ENCODE data around the gene MGRN1.

Gene MGRN1

DNA sequence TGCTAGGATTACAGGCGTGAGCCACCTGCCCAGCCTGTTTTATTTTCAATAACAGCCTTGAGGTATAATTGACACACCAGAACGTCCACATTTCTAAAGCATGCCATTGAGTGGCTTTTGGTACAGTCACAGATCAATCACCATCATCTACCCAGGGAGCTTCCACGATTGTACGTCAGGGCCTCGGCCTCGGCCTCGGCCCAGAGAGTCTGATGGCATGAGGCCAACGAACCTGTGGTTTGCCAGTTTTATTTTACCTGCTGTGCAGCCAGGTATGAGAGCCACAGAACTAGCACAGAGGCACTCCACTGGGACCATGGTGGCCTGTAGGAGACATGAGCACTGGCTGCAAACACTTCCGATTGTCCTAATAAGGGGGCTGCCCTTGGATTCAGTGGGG is 18.3 kb upstream of the MGRN1 start:
- DNase-seq, result no peak

DNA sequence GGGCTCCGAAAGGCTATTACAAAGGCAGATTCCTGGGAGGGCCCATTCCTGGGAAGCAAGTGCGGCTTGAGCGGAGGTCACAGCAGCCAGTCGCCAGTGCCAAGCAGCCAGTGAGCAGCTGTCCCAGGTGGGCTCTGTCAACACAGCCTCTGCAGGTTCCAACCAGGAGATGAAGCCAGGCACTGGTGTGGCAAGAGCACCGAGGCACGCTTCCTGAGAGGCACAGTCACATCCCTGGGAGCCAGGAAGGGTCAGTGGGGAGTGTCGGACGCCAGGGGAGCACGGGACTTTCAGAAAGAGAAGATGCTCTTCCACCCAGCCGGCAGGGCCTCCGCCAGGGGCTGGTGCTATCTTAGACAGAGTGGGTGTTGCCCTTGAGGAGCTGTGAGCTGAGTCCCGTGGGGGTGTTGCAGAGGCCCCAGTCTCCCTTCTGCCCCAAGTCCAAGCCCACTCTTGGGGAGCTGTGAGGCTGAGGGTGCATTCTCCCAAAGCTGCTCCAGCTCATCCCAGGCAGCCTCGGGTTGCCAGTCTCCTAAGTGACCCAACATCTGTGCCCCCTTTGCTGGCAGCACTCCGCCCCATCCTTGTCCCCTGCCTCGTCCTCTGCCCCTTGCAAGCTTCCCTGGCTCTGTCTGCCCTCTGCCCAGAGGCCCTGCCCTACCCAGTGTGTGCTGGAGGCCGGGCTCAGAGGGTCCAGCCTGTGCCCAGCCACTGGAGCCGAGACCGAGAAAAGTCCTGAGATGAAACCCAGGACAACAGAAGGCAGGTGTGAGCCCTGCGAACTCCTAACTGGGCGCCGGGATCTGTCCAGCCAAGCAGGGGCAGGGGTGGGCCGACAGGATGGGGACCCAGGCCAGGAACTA is 16.6 kb upstream of the MGRN1 start:
- DNase-seq, result no peak

DNA sequence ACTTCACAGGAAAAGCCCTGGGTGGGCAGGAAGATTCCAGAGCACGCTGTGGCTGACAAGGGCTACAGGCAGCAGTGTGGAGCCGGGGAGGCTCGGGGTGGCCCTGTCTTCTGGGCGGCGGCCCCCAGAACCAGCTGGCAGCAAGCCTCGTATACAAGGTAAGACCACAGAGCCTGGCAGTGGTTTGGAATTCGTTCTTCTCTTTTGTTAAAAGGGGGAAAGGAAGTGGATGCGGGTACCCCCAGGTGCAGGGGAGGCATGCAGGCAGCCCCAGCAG is 16.0 kb upstream of the MGRN1 start:
- DNase-seq, result no peak

DNA sequence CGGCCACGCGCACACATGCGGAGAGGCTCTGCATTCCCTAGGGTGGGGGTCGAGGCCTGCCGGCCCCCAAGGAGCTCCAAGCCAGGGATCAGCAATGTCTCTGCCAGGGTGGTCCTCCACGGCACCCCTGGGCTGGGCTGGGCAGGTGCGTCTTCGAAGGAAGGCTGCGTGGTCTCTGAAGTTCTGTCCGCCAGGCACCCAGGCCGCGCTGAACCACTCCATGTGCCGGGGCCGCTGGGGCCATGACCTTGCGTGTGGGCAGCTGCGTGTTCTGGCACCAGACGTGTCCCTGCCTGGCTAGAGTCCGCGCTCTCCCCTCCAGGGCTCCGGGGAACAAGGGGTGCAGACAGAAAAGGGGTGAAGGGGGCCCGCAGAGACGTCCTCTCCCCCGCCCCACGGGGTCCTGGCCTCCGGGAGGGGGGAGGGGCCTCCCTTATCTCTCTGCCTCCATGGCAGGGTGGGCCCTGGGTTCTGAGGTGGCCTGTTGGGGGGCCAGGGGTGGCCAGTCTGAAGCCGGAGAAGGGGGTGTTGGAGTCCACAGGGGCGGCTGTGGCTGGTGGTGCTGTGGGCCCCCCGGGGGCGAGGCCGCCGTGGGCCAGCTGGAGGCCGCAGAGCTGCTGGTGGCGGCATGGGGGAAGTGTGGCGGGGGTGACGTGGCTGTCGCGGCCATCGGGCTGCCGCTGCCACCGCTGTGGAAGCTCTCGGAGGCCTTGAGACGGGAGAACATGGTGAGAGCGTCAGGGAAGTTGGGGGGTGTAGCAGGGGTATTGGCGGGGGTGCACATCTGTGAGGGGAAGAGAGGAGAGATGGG is 15.2 kb upstream of the MGRN1 start:
- DNase-seq, result no peak

DNA sequence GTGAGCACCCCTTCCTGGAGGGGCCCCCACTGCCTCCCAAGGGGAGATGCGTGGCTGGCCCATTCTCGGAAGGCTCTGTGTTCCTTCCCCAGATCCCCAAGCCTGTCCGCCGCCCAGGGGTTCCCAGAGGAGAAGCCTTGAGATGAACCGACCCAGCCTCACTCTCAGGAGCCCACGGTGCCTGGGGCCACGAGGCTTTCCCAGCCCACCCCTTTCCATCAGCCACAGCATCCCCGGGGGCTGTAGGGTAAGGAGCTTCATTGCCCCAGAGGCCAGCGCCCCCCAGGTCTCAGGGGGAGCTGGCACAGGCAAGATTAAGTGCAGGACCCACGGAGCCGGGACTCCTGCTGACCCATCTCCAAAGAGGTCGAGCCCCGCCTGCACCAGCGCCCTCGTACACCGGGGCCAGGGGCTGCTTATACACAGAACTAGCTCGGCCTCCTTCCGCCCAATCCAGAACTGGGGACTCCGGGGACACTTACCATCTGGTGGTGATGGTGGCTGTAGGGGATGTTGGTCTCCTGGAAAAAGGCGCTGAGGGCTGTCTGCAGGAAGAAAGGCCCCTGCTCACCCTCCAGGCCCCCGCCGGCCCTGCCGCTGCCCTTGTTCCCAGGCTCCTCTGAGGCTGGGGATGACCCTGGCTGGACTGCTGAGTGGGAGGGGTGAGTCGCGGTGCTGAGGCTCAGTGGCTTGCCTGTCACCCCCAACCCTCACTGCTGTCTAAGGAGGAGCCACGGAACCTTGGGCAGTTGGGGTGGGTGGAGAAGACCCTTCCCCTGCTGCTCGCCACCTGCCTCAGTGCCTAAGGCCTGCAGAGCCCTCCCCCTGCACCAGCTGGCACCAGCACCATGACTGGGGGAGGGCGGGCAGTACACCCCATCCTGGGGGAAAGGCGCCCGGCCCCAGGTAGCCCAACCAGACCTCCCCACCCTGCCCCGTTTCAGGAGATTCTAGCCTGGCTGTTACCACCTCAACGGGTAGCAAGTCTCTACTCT is 14.3 kb upstream of the MGRN1 start:
- DNase-seq, result peak in 1 of 4 experiments; percentile 11

DNA sequence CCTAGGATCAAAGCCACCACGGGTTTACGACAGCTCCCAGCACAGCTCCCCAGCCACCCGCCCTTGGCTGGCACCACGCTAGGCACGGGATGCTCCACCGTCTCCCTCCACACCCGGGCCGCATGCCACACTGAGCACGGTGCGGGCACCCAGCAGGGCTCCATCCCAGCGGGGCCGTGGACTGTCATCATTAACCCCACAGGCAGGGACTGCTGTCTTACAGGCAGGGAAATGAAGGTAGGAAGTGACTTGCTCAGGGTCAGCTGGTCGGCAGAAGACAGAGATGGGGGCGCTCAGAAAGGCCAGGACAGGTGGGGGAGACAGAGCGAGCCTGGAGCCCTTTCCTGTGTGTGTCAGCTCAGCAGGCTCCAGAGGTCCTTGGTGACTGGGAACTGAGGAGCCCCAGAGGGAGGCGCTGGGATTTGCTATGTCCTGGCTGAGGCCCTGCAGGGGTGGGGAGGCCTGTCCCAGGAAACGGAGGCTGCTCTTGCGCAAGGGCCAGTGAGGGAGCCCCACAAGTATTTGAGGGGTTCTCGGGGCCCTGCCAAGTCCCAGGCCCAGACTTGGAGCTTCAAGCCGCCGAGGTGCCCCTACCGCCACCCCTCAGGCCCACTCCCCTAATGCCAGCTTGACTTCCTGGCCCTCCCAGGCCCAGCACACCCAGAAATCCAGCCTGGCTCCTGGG is 13.1 kb upstream of the MGRN1 start:
- DNase-seq, result peak in 2 of 4 experiments; percentile 23 to 32

DNA sequence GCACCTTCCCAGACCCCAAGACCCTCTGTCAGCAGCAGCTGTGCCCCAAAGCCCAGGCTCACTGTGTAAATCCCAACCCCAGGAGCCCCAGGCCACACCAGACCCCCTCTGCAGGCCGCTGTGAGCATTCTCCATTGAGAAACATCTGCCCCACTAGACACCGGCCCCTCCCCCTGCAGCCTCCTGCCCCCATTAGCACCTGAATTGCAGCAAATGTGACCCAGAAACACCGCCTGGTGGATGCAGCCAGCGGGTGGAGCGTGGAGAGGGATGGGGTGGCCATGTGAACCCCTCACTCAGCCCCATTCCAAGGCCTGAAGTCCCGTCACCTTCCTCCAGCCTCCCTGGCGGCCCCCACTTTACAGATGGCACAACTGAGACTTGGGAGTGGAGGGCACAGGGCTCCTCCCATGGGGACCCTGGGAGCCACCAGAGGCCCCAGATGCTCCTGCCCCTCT is 12.1 kb upstream of the MGRN1 start:
- DNase-seq, result no peak

DNA sequence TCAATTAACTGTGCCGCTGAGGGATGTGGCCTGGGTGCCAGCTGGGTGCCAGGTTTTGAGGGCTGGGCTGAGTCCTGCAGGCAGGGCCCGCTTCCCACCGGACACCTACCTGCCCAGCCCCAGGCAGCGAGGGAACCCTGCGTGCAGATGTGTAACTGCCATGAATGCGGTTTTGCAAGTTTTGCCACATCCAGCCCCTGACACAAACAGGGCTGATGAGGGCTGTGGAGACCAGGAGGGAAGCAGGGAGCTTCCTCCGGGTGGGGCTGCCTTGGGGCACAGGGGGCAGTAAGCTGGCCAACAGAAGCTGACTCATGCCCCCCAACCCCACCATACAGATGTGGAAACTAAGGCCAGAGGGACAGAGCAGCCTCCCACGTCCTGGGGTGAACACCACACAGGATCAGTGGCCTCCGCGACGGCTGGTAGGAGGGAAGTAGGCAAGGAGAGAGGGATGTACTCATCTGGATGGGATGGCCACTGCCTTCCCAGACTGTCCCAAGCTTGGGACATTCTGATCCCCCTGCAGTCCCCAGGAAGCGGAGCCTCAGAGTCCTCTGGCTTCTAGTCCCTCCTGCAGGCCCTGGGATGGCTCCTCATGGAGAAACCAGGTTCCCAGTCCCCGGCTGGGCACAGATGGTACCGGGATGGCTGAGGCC is 11.5 kb upstream of the MGRN1 start:
- DNase-seq, result peak; percentile 27 to 44 (median 32)

DNA sequence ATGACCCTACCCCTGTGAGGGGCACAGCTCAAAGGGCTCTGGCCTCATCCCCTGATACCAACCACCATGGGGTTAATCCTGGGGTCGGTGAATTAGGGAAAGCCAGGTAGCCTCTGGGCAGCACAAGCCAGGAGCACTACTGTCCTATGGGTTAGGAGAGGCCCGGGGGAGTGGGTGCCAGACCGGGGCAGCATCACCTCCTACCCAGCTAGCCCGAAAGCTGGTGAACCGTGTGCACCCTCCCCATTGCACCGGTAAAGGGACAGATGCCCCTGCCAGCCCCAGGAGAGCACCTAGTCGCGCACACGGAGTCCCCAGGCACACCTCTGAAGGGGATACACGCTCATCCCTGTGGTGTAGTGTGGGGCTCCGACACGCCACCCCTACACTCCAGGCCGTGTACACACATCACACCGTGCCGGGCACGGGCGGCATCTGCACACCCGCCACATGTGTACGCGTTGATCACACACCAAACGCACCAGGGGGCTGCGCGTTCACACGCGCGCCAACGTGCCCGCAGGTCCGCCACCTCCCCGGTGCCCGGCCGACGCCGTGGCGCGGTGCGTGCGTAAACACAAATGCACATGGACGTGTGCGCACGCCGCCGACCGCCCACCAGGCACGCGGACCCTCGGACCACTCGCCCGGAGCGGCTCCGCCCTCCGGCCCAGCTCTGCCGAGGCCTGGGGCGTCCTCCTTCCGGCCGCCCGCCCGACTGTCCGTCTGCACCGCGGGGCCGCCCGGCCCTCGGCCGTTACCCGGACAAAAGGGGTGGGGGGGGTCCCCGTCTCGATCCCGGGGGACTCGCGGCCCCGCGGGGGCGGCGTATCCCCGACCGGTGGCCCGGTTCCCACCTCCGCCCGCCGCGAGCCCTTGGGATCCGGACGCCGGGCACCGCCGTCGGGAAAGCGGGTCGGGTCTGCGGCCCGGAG is 10.7 kb upstream of the MGRN1 start:
- peak; percentile 52 to 76 (median 58) for DNase-seq

DNA sequence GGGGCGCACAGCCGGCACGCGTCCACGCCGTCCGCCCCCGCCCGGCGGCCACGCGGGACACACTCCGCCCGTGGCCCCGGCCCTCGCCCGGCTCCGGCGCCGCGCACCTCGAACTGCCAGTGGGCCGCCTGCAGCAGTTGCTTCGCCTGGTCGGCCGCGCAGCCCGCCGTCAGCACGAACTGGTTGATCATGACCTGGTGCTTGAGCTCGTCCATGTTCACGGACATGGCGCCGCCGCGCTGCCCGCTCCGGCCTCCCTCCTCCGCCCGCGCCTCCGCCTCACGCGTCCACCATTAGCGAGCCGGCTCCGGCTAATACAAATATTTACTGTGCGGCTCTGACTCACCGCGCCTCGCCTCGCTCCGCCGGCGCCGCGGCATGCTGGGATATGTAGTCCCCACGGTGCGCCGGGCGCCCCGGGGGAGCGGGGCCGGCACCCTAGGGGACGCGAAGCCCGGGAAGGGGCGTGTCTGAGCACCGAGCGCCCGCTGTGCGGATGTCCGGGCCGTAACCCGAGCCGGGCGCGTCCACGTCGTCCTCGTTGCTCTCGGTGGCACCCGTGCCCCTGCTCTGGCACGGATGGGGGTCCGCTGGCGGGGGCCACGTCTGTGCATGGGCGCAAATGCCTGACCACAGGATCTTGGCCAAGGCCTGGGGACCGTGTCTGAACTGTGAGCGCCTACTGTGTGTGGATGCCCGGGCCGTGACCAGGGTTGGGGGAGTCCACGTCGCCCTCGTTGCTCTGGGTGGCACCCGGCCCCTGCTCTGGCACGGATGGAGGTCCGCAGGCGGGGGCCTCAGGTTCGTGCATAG is 9.8 kb upstream of the MGRN1 start, which contains the start of gene UBALD1:
UBALD1 (minus strand) TSS at position 318 of the 813 bp plus-strand sequence; CDS start at position 227, 91 bp downstream.
- peak; percentile 89 to 96 (median 94) for DNase-seq

DNA sequence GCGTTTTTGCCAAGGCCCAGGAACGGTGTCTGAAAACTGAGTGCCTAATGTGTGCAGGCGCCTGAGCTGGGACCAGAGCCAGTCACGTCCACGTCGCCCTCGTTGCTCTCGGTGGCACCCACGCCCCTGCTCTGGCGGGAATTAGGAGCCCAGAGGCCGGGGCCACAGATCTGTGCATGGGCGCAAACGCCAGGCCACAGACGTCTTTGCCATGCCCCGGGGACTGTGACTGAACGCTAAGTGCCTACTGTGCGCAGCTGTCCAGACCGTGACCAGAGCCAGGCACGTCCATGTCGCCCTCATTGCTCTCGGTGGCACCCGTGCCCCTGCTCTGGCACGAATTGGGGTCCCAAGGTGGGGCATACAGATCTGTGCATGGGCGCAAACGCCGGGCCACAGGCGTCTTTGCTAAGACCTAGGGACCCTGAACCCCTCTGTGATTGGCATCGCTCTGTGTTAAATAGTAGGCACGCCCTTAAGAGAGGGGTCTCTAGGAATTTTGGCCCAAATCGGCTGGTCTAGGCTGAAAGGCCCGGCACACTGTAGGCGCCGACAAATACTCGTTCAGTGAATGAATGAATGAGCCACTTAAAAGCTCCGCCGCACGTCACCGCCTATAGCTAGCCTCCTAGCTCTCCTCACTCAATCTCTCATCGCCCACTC is 9.1 kb upstream of the MGRN1 start:
- no peak for DNase-seq

DNA sequence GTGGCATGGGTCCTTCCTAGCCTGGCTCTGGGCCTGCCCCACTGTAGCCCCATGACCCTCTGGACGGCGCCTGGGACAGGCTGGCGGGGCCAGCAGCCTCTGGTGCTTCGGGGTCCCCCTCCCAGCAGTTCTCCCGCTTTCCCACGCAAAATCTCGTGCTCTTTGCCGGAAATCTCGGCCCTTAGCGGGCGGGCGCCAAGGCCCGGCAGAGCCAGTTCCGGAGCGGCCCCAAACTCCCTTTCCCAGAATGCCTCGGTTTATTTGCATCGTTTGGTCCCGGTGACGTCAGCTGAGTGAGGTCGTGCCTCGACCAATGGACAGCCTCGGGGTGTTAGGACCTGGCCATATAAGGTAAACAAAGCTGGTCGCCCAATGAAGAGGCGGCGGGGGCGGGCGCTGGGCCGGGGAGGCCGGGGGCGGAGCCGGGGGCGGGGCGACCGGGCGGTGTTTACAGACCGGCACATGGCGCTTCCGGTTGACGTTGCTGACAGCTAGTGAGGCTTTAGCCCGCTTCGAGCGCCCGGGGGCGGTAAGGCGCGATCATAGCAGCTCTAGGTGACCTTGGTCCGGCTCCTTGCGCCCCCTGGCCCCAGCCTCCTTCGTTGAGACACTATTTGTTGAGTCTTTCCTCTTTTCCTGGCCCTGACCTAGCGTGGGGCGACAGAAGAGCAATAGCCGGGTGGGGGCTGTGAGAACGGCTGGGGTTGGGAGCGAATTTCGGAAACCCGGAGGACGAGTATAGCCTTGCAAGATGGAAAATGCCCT is 8.4 kb upstream of the MGRN1 start:
- peak; percentile 99 to 100 (median 100) for DNase-seq

DNA sequence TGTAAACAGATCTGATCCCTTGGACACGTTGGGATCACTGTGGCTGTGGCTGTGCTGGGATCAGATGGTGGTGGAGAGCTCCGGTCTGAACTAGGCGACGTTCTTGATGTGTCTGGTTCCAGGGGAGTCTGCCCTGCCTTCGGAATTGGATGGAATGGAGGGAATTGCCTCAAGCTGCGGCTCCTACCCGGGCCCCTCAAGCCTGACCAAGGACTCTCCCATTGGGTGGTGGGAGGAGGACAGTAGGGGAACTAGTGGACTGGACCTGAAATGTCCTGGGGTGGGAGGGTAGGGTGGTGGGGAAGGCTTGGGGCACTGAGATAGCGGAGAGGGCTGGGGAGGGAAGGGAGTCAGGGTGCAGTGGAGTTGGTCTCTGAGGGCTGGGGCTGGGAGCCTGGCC is 6.7 kb upstream of the MGRN1 start:
- no peak for DNase-seq

DNA sequence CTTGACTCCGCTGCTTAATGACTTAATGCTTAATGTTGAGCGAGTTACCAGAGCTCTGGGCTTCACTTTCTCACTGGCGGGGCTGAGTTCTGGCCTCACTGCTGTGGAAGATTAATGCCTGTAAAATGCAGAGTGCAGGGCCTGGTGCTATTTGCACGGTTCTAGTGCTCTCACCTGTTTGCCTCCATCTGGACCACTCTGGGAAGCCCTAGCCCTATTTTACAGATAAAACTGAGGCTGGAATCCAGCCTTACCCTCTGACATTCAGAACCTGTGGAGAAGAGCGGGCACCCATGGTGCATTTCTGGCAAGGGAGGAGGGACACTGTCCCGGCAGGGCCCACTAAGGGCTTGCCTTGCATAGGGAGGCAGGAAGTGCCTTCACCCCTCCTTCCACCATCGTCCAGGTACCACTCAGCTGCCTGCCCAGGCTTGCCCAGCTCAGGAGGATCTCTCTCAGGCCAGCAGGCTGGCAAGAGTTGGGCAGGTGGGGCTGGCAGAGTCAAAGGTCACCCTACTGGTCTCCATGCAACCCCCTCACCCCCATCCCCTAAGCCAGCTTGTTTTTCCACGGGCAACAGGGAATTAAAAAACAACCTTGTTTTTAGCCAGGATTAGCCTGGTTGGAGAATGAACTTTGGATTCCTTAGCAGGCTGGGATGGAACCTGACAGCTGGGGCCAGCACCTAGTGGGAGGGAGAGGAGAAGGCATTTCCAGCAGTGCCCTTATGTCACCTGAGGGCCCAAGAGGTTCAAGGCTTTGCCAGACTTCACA is 5.8 kb upstream of the MGRN1 start:
- no peak for DNase-seq

DNA sequence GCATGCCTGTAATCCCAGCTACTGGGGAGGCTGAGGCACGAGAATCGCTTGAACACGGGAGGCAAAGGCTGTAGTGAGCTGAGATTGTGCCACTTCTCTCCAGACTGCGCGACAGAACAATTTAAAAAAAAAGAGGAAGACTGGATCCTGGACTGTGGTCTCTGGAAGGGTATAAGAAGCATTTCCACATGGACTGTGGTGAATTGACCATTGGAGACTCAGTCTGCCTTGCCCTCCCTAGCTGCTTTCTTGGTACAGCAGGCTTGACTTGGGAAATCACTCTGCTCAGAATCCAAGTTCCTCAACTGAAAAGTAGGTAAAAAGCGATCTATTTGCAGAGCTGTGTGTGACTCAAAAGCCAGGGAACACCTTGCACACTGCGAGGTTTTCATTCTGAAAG is 1.0 kb upstream of the MGRN1 start:
- DNase-seq, result peak; percentile 76 to 90 (median 82)

DNA sequence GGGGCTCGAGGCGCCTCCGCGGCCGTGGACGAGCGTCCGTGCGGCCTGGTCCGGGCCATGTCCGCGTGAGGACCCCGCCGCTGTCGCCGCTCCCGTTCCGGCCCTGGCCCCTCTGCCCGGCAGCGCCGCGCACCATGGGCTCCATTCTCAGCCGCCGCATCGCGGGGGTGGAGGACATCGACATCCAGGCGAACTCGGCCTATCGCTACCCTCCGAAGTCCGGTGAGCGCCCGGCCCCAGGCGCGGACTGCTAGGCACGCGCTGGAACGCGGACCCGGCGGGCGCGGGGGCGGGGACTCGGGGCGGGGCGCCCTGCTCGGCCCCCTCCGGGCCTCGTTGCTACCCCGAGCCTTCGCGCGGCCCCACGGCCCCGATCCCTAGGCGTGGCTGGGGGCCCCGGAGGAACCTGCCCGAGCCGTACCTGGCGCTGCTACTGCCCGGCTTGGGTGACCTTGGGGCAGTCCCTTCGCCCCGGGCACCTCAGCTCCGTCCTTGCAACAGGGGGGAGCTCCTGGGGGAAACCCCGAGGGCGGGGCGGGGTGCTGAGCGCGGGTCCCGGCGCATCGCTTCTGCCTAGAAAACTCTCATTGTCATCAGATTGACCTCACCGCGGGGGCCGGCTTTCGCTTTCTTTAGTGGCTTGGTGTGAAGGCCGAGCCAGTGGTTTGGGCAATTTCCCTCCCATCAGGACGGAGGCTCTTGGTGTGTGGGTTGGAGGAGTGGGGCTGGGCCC is 367 bp downstream of the MGRN1 start:
- peak; percentile 89 to 92 (median 89) for DNase-seq

Measured in suppressor macrophage (primary cell).